Caco-2 (cell line): ENCODE results near the gene DNPH1. TPM values are rescaled to one million over a fixed set of nuclear protein-coding genes. Genes with fewer than 3 reads are reported as not detected.

ENCODE experiments used
- BruUV-seq: library from RNA; stranded (reverse); fragments of 400-500 nt; replicated peaks from 2 replicates; lab custom pipeline; 2021; lab: Mats Ljungman, UMichigan
- CTCF ChIA-PET: fragments of 300-600 bp; sonication (Branson Sonifier 250); formaldehyde crosslinking; loops from one replicate; lab custom pipeline; 2022; ENCODE audit warnings: antibody characterized with exemption; lab: Charles Lee
- POLR2A ChIA-PET: fragments of 300-600 bp; sonication (Branson Sonifier 250); formaldehyde crosslinking; loops from one replicate; lab custom pipeline; 2022; ENCODE audit warnings: antibody characterized with exemption; lab: Charles Lee
- DNase-seq, 2 experiments: peaks; one replicate each; pipeline versions ENCODE4 v3.0.0 to v3.0.0-alpha.2; 2020 to 2022
- H3K27me3 ChIP-seq: replicated peaks from 2 replicates; pipeline ENCODE4 v1.6.0; 2011; ENCODE audit warnings: low read length; ENCODE audit not compliant: control insufficient read depth, insufficient read depth
- H3K36me3 ChIP-seq: 2 replicates; pipeline ENCODE4 v1.5.1; 2011; ENCODE audit warnings: low read length; ENCODE audit not compliant: control insufficient read depth, insufficient read depth
- H3K4me1 ChIP-seq: fragments of 250-450 bp; sonication (Bioruptor Pico); 2 replicates; pipeline ENCODE4 v1.5.1; 2020; ENCODE audit warnings: mild to moderate bottlenecking
- H3K4me3 ChIP-seq: 2 replicates; pipeline ENCODE4 v1.5.1; 2011; ENCODE audit warnings: low read depth, mild to moderate bottlenecking, control low read depth, low read length
- H3K9me3 ChIP-seq: fragments of 250-450 bp; sonication (Bioruptor Pico); 2 replicates; pipeline ENCODE4 v1.5.1; 2020; ENCODE audit warnings: mild to moderate bottlenecking, moderate library complexity
- H3K27ac Mint-ChIP-seq: one replicate; pipeline ENCODE4 v1.8.0; 2022; ENCODE audit warnings: mixed read lengths; ENCODE audit not compliant: unreplicated experiment
- H3K27me3 Mint-ChIP-seq: one replicate; pipeline ENCODE4 v1.8.0; 2022; ENCODE audit warnings: mixed read lengths; ENCODE audit not compliant: insufficient read depth, unreplicated experiment
- H3K36me3 Mint-ChIP-seq: one replicate; pipeline ENCODE4 v1.8.0; 2022; ENCODE audit warnings: mild to moderate bottlenecking, mixed read lengths; ENCODE audit not compliant: insufficient read depth, unreplicated experiment
- H3K4me1 Mint-ChIP-seq: one replicate; pipeline ENCODE4 v1.8.0; 2022; ENCODE audit warnings: low read depth, mixed read lengths; ENCODE audit not compliant: unreplicated experiment
- H3K4me3 Mint-ChIP-seq: one replicate; pipeline ENCODE4 v1.8.0; 2022; ENCODE audit warnings: mild to moderate bottlenecking, moderate library complexity, mixed read lengths; ENCODE audit not compliant: unreplicated experiment
- H3K9me3 Mint-ChIP-seq: one replicate; pipeline ENCODE4 v1.8.0; 2022; ENCODE audit warnings: mixed read lengths; ENCODE audit not compliant: unreplicated experiment
- intact Hi-C: fragments of 100-400 bp; cut with micrococcal nuclease; formaldehyde crosslinking; loops from one replicate; pipeline ENCODE4 v1.10.0; 2022; ENCODE audit not compliant: unreplicated experiment
- total RNA-seq: library from RNA; stranded (reverse); gene quantifications from 2 replicates; pipeline ENCODE4 v1.2.3, GENCODE V29; 2022
- TF ChIP-seq, protein P1 (sequence below), 2 experiments: fragments of 200-600 bp in 1 of 2; IDR thresholded peaks; 1 replicate in 1 of 2; 2 replicates in 1 of 2; pipeline versions ENCODE4 v1.5.1 to v1.8.0; 2011 to 2022; ENCODE audit warnings: antibody characterized with exemption in 1 of 2, control low read depth in 1 of 2, inconsistent platforms in 1 of 2, low read depth in 1 of 2, low read length in 1 of 2, mild to moderate bottlenecking in 1 of 2, moderate library complexity in 1 of 2; ENCODE audit not compliant: insufficient read depth in 1 of 2, severe bottlenecking in 1 of 2, unreplicated experiment in 1 of 2

Gene DNPH1
- total RNA-seq, 1 experiment from 2014 or later = 62.6 TPM

- H3K27me3 Mint-ChIP-seq = no peaks in the 10 kb centered on the region
- no peaks in the 10 kb centered on the region for H3K9me3 ChIP-seq
- H3K4me1 Mint-ChIP-seq = peaks cover 11% of the 10 kb centered on the region
- no peaks in the 10 kb centered on the region for H3K36me3 ChIP-seq
- no peaks in the 10 kb centered on the region for H3K9me3 Mint-ChIP-seq
- intact Hi-C loops = no loop called here
- no peaks in the 10 kb centered on the region for H3K36me3 Mint-ChIP-seq
- POLR2A ChIA-PET = no interaction called here
- no peak overlapping the region for H3K27ac Mint-ChIP-seq
- DNase-seq = no peak
- no TSS peak for BruUV-seq
- H3K27me3 ChIP-seq = no peaks in the 10 kb centered on the region
- TF ChIP-seq, protein P1, sequence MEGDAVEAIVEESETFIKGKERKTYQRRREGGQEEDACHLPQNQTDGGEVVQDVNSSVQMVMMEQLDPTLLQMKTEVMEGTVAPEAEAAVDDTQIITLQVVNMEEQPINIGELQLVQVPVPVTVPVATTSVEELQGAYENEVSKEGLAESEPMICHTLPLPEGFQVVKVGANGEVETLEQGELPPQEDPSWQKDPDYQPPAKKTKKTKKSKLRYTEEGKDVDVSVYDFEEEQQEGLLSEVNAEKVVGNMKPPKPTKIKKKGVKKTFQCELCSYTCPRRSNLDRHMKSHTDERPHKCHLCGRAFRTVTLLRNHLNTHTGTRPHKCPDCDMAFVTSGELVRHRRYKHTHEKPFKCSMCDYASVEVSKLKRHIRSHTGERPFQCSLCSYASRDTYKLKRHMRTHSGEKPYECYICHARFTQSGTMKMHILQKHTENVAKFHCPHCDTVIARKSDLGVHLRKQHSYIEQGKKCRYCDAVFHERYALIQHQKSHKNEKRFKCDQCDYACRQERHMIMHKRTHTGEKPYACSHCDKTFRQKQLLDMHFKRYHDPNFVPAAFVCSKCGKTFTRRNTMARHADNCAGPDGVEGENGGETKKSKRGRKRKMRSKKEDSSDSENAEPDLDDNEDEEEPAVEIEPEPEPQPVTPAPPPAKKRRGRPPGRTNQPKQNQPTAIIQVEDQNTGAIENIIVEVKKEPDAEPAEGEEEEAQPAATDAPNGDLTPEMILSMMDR (IDR thresholded peaks at IDR 0.05; ENCODE audit: insufficient read depth in 1 of 2, low read depth in 1 of 2, low read length in 1 of 2, severe bottlenecking in 1 of 2, unreplicated experiment in 1 of 2) = no peak
- H3K4me3 Mint-ChIP-seq = no peak overlapping the region
- peaks cover 17% of the 10 kb centered on the region for H3K4me1 ChIP-seq
- H3K4me3 ChIP-seq = no peak overlapping the region
- CTCF ChIA-PET = no interaction called here
Measured at GRCh38 chr6:43258807-43259686, 29.8 kb upstream of the DNPH1 start.

DNA sequence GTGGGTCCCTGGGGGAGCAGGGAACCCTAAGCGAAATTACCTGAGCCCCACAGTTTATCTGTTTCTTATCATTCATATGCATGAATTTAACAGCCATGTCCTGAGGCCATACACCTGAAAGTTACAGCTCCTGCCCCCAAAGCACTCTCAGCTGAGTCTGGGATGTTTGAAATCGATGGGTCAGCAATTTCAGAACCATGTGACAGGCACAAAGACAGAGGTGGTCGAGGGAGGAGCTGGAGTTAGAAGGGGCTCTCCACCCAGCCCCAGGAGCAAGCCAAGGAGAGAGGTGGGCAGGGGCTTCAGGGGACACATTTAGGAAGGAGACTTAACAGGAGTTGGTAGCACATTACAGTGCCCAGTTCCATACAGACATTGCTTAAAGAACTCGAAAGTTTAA, 28.9 kb upstream of the DNPH1 start:
- no TSS peak for BruUV-seq
- Histone ChIP-seq H3K27me3 (no peaks in the 10 kb centered on the region), H3K4me3 (no peak overlapping the region), H3K36me3 (no peaks in the 10 kb centered on the region), H3K4me1 (peaks cover 16% of the 10 kb centered on the region), H3K9me3 (no peaks in the 10 kb centered on the region)
- no peaks in the 10 kb centered on the region for H3K9me3 Mint-ChIP-seq
- ChIA-PET POLR2A (no interaction called here), CTCF (no interaction called here)
- no peak for DNase-seq
- no peaks in the 10 kb centered on the region for H3K27me3 Mint-ChIP-seq
- H3K27ac Mint-ChIP-seq = no peak overlapping the region
- peaks cover 11% of the 10 kb centered on the region for H3K4me1 Mint-ChIP-seq
- TF ChIP-seq, protein P1 (IDR thresholded peaks at IDR 0.05; ENCODE audit: insufficient read depth in 1 of 2, low read depth in 1 of 2, low read length in 1 of 2, severe bottlenecking in 1 of 2, unreplicated experiment in 1 of 2) = no peak
- H3K36me3 Mint-ChIP-seq = no peaks in the 10 kb centered on the region
- intact Hi-C loops = no loop called here
- H3K4me3 Mint-ChIP-seq = no peak overlapping the region

DNA sequence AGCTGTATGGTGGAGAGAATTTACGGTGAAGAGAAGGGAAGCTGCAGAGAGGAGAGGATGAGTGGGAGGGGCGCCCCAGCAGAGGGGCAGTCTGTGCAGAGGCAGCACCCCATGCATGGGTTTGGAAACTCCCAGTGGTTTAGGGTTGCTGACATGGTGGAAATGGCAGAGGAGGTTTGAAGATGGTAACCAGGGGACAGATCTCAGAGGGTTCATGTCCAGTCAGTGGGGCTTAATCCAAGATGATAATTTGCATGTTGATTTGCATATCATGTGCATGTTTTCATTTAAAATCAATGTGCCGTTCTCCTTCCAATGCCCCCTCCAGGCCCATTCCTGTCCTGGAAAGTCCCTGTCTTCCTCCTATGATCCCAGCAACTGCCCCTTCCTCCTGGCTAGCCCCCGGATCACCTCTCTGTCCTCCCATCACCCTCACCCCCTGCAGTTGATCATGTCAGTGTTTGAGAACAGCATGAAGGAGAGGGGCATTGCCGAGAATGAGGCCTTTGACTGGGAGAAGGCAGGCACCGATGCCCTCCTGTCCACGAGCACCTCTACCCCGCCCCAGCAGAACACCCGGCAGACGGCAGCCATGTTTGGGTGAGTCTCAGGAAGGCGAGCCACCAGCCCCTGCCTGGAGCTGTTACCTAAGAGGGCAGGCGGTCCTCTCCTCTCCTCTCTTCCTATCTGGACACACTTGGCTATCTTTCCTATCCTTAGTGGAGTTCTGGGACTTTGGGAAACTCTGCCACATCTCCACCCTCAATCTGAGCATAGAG, 28.3 kb upstream of the DNPH1 start:
- CTCF ChIA-PET = no interaction called here
- Histone ChIP-seq H3K27me3 (no peaks in the 10 kb centered on the region), H3K4me3 (no peak overlapping the region), H3K36me3 (no peaks in the 10 kb centered on the region), H3K9me3 (no peaks in the 10 kb centered on the region), H3K4me1 (peaks cover 10% of the 10 kb centered on the region)
- intact Hi-C loops = no loop called here
- no peak for DNase-seq
- no TSS peak for BruUV-seq
- no peak overlapping the region for H3K27ac Mint-ChIP-seq
- no peaks in the 10 kb centered on the region for H3K36me3 Mint-ChIP-seq
- no peaks in the 10 kb centered on the region for H3K9me3 Mint-ChIP-seq
- POLR2A ChIA-PET = no interaction called here
- no peak overlapping the region for H3K4me3 Mint-ChIP-seq
- peaks cover 11% of the 10 kb centered on the region for H3K4me1 Mint-ChIP-seq
- peaks cover 3% of the 10 kb centered on the region for H3K27me3 Mint-ChIP-seq
- TF ChIP-seq, protein P1 (IDR thresholded peaks at IDR 0.05; ENCODE audit: insufficient read depth in 1 of 2, low read depth in 1 of 2, low read length in 1 of 2, severe bottlenecking in 1 of 2, unreplicated experiment in 1 of 2) = no peak
